Eye (tissue), 1 donor: ENCODE data around the gene CCDC183.
"Not testable (repeated sequence)": the region's sequence is repeated elsewhere in the genome, so short reads cannot be mapped to it uniquely, and the experiment has no call there.

Experiments
- DNase-seq: peaks from one replicate; pipeline ENCODE4 v3.0.0-alpha.2; 2015

The CCDC183 gene

DNA sequence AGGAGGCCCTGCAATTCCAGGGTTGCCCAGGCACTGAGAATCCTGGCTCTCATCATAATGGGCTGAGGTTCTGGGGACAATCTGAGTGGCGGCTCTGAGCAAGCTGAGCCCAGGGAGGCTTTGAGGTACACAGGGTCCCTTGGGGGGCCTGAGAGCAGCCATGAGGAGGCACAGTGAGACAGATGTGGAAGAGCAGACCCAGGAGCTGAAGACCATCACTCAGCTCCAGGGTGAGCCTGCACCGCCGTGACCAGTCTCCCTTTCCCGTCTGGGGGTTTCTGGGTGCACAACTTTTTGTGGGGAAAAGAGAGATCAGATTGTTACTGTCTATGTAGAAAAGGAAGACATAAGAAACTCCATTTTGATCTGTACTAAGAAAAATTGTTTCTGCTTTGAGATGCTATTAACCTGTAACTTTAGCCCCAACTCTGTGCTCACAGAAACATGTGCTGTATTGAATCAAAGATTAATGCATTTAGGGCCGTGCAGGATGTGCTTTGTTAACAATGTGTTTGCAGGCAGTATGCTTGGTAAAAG, at the start of gene CCDC183:
CCDC183 (plus strand) TSS at position 101 of the 537 bp plus-strand sequence; CDS start at position 161, 60 bp downstream.
- no peak for DNase-seq

DNA sequence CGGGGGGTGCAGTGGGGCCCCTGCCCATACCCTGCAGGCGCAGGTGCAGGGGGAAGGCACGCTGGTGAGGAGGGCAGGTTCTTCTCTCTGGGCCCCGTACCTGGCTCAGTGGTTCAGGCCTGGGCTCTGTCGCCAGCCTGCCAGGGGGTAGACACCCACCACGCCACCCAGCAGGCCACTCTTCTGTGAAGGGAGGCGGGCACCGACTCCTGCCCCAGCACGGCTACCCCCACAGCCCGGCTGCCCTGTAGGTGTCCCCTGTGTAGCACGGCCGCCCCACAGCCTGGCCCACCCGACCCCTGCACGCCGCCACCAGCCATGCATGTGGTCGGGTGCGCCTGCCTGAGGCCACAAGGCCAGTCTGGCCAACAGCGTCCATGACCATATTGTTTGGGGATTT, 49.5 kb upstream of the CCDC183 start:
- DNase-seq: no peak

DNA sequence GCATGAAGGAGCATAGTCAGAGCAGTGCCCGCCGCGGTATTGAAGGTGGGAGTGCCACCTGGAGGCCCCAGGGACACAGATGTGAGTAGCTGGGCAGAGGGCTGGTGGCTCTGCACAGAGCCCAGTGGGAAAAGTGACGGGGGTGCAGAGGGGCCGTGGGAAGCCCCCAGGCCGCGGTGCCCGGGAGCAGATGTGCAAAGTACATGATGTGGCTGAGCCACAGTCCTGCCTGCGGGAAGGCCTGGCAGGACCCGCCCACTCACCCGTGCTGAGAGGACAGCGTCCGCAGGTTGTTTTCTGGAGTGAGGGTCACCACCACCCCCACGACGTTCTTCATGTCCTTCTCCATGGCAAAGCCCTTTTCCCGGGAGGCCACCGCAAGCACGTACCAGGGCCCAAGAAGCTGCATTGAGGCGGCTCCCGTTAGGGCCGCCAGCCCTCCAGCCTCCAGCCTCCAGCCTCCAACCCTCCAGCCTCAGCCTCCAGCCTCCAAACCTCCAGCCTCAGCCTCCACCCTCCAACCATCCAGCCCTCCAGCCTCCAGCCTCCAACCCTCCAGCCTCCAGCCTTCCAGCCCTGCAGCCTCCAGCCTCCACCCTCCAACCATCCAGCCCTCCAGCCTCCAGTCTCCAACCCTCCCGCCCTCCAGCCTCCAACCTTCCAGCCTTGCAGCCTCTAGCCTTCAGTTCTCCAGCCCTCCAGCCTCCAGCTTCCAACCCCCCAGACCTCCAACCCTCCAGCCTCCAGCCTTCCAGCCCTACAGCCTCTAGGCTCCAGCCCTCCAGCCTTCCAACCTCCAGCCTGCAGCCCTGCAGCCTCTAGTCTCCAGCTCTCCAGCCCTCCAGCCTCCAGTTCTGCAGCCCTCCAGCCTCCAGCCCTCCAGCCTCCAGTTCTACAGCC, 48.7 kb upstream of the CCDC183 start:
- DNase-seq: no peak

DNA sequence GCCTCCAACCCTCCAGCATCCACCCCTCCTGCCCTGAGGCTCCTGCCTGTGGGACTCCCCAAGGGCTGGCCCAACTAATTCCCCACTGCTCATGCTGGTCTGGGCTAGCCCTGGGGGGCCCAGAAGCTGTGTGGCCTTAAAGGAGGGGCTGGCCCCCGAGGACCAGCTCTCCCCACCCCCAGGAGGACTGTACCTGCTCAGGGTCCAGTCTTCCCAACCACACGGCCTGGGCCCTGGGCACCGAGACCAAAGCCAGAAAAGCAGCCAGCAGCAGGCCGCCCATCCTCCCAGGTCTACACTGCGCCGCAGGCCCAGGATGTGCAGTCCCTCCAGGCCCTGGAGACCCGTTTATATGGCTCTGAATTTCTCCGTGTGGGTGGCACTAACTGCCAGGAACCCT, 47.9 kb upstream of the CCDC183 start, which contains the start of gene LCN6:
LCN6 (minus strand) TSS at position 325 of the 400 bp plus-strand sequence; CDS start at position 283, 42 bp downstream.
- DNase-seq: no peak

DNA sequence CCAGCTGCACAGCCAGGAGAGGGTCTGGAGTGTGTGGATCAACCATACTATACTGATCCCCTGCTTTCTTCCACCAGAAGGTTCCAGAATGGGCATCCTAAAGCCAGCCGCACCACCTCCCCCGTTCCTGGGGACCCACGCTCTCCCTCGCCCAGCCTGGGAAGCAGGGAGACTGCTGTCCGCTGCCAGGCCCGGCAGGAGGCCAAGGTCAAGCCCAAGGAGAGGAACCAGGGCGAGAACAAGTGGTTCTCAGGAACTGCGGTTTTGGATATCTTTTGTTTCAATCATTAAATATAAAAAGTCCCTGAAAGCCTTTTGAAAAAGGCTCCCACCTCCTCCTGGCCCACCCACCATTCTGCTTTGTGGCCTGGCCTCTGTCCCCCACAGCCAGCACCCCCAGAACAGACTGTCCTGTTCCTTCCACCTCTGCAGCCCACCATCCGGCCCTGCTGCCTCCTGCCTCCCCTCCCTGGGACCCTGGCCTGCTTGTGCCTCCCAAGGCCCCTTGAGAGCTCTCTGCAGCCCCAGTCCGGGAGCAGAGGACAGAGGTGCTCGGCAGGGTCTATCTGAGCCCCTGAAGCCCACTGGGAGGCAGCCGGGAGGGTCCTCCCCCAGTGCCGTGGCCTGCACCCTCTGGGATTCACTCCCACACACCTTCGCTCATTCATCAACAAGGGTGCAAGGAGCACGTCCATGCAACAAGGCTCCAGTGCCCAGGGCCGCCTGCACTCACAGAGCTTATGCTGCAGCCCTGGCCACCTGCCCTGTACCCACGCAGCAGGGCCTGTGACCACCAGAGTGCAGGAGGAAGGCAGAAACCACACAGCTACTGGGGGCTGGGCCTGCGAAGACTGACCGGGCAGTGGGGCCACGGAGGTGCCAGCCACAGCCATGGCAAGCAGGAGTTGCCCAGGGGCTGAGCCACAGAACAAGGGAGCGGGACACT, 47.2 kb upstream of the CCDC183 start:
- DNase-seq: no peak

DNA sequence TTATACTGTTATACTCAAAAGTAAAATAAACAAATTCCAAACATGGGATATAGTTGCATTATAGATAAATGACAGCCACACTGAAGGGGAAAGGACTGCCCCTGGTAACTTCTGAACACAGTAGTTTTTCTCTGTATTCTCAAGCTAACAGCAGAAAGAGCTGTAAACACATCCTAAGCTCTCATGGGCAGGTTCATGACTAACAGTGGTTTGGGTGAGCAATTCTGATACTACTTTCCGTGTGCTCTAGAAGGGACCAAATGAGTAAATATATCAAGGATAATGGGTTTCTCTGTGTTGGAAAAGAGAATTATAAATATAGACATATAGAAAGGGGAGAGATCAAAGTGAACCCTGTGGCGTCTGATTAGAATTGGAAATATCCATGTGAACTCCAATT, 45.6 kb upstream of the CCDC183 start:
- DNase-seq: no peak

DNA sequence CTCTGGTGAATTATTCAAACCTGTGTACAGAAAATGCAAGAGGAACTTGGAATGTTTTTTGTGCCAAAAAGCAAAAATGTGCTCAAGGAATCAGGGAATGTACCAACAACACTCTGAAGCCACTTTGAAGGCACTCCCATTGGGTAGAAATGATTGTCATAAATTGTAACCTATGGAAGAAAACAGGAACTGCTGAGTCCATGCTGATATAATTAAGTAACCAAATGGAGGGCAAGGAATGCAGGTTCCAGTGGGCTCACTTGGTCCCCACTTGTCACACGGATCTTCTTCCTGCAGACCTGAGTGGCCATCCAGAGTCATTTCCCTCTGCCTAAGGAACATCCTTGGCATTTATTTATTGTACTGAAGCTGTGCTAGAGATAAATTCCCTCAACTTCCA, 44.9 kb upstream of the CCDC183 start:
- no peak for DNase-seq

DNA sequence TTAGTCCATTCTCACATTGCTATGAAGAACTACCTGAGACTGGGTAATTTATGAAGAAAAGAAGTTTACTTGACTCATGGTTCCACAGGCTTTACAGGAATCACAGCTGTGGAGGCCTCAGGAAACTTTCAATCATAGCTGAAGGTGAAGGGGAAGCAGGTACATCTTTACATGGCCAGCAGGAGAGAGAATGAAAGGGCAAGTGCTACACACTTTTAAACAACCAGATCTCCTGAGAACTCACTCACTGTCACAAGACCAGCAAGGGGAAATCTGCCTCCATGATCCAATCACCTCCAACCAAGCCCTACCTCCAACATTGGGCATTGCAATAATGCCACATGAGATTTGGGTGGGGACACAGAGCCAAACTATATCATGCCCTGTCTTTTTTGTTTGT, 44.3 kb upstream of the CCDC183 start:
- no peak for DNase-seq

DNA sequence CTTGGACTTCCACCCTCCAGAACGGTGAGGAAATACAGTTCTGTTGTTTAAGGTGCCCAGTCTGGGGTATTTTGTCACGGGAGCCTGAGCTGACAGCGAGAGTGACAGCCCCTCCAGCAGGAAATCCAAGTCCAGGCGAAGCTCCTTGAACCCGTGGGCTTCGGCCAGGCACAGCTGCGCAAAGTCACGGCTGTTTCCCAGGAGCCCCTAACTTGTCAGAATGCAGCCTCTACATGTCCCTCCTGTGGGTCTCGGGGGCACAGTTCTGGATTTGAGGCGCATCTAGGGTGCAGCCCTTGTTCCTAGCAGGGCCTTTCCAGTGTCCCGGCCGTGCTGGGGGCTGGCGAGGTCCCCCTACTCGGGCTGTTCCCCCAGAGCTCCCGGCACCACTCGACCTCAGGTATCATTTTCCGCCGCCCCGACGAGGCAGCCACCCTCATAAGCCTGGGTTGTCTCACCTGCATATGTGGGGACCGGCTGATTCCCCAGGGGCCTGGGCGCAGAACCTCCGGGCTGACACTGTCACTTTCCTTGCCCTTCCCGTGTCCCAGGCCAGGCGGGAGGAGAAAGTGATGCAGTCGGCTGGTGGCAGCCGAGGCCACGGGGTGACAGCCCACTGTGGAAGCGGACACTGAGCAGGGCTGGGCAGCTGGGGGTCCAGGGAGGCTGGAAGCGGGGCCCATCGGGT, 42.6 kb upstream of the CCDC183 start:
- DNase-seq: no peak

DNA sequence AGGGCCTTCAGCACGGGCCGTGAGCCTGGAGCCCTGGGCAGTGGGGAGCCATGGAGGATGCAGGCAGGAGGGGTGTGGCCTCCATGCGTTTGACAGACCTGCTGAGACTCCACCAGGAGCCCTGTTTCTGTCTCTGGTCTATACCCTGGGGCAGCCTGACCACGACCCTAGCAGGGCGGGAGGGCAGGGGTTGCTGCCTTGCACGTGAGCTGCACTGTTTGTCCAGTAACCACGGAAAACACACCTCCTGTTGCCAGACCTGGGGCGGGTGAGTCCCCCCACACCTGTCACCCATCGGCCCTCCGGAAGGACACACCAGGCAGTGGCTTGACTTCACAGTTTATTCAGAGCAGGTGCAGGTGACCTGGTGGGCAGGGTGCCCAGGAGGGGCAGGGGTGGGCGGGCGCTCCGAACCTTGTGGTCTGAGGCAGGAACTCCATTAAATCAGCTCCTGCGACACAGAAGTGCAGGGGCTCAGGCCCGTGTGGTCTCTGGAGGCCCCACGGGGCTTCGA, 42.0 kb upstream of the CCDC183 start:
- DNase-seq: no peak

DNA sequence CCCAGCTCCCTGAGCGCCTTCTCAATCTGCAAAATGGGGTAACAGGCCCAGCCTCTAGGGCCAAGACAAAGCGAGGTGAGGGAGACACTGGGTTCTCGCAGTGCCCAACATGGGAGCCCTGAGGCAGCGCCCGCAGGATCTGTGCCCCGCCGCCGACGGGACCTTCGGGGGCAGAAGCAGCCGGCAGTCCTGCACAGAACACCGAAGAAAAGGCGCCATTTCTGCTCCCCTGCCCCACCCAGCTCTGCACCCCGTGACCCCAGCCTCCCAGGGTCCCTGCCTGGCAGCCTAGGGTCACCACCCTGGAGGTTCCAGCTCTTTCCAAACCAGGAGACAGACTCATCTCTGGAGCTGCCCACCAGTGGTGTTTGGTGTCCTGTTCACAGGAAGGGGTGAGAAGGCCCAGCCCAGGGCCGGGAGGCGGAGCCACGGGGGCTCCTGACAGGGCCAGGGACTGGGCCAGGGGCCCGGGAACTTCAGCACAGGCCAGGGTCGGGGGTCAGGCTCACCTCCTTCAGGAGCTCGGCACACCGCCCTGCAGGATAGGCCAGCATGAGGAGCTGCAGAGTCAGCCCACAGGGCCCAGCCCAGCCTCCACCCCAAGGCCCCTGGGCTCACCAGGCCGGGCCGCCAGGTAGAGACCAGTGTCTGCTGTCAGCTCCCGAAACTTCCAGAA, 41.4 kb upstream of the CCDC183 start:
- DNase-seq: no peak

DNA sequence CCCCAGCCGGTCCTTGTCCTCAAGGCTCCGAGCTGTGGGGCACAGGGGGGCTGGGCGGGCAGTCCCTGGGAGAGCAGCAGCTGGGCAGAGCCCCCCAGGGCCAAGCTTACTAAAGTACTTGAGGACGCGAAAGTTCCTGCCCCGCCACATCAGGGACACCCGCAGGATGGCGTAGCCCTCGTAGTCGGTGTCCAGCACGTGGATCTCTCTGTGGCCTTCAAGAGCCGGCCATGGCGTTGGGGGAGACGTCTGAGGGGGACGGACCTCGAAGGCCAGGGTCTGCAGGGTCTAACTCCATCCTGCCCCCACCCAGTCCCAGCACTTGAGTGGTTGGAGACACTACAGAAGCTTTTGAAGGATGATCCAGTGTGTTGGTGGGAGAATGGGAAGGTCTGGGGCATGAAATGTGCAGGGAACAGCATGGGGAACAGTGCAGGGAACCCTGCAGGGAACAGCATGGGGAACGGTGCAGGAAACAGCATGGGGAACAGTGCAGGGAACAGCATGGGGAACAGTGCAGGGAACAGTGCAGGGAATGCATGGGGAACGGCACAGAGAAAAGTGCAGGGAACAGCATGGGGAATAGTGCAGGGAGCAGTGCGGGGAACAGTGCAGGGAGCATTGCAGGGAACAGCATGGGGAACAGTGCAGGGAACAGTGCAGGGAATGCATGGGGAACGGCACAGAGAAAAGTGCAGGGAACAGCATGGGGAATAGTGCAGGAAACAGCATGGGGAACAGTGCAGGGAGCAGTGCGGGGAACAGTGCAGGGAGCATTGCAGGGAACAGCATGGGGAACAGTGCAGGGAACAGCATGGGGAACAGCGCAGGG, 40.6 kb upstream of the CCDC183 start:
- not testable (repeated sequence) for DNase-seq

DNA sequence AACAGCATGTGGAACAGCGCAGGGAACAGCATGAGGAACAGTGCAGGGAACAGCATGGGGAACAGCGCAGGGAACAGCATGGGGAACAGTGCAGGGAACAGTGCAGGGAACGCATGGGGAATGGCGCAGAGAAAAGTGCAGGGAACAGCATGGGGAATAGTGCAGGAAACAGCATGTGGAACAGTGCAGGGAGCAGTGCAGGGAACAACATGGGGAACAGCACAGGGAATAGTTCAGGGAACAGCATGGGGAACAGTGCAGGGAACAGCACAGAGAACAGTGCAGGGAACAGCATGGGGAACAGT, 40.1 kb upstream of the CCDC183 start:
- no peak for DNase-seq

DNA sequence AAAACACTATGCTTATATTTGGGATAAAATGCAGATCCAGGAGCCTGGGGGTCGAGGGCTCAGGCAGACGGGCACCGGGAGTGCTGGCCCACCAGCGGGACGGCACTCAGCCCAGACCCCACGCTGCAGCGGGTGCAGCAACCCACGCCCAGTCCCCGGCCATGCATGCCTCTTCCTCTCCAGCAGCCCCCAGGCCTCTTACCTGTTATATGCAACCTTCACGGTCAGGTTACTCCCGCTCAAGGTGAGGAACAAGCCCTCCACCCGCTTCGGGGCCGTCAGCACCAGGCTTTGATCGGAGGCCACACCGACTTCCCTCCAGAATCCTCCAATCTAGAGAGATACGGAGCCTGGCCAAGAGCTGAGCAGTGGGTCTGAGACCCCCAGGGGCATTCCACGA, 39.3 kb upstream of the CCDC183 start:
- no peak for DNase-seq

DNA sequence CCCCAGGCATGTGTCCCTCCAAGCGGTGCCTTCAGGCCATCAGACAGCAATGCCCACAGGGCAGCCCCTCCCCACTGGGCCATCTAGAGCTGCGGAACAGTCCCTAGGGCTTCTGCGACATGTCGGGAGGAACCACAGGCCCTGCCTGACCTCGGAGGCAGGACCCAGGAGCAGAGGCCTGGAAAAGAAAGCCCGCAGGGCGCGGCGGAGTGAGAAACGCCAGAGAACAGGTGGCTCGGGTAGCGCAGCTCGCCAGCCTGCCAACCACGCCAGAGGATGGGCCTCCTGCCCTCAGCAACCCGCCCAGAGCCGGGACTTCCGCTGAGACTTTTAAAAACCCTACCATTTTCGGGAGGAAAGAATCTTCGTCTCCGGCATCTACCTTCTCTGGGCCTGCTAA, 38.8 kb upstream of the CCDC183 start:
- DNase-seq: no peak

DNA sequence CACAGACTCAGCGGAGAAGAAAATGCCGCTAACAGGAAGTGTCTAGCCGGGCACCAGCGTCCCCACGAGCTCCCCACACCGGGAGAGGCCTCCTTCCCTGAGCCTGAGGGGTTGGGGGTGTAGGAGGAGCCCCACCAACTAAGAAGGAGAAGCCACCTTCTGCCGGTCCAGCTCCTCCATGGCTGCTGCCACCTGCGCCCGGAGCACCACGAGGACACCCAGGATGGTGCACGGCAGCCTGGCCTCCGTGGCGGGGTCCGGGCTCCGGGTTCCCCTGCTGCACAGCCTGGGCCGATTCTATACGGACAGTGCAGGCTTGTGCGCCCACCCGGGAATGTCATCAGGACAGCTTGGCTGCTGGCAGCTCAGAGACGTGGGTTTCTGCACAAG, 38.4 kb upstream of the CCDC183 start:
- DNase-seq: no peak

DNA sequence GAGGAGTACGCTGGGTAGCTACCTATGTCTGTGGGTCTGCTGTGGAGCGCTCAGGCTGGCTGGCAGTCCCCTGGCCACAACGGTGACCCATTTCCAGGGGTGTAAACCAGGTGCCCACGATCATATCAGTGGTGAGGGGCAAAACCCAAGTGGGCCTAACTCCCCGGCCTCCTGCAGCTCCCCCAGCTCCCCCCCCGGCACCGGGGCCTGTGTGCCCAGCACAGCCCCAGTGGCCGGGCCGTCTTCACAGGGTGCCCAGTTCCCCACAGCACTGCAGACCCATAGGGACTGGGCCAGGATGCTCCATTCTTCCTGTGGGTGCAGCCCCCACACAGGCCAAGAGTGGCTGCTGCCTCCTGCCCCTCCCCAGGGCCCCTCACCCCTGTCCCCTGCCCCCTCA, 37.1 kb upstream of the CCDC183 start:
- DNase-seq: no peak

DNA sequence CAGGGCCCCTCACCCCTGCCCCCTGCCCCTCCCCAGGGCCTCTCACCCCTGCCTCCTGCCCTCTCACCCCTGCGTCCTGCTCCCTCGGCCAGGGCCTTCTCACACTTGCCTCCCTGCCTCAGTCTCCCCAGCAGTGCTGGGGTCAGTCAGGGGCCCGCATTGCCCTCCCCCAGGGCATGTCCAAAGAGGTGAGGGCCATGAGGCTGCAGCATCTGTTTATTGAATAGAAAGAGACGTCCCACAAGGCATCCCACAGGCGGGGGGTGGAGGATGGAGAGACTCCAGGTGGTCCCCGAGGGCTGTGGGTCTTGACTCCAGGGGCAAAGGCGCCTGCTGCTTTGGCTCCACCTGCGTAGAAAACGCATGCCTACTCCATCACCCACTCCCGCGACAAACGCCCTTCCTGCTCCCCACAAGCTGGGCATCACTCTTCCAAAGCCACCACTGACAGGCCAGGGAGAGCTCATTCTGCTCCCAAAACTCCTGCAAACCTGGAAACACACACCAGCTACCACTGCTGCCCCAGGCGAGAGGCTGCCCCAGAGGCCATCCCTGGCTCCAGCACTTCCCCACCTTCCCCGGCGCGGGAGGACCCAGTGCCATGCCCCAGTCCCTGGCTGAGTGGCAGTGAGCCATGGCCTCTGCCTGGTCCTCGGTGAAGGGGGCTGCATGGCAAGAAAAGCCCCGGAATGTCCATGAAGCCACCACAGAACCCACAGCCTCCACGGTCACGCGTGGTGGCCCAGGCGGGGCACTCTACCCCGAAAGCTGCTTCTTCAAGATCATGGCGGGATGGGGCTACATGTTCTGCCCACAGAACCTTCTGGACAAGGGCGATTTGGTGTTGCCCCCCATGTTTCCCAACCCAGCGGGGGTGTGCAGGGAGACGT, 36.5 kb upstream of the CCDC183 start:
- DNase-seq: no peak

DNA sequence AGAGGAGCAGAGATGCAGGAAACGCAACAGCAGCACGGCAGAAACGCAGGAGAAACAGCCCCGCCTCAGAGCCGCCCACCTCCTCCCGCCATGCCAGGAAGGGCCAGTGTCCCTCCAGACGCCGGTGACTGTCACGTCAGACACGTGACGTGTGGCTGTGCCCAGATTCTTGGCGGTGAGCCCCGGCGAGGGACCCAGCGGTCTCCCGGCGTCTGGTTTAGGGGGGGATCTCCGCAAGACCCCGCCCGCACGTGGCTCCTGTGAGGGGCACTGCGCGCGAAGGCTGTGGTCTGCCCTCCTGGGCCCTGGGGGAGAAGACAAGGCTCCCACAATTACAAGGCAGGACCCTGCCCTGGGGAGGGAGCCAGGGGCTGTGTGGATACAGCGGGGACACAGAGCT, 35.7 kb upstream of the CCDC183 start:
- no peak for DNase-seq
